Spinal cord (tissue), 10 donors: ENCODE results near the gene ASH1L. TPM values are rescaled to one million over a fixed set of nuclear protein-coding genes. Genes with fewer than 3 reads are reported as not detected.
"Not testable (repeated sequence)": the region's sequence is repeated elsewhere in the genome, so short reads cannot be mapped to it uniquely, and the experiment has no call there.

Experiments used
- DNase-seq, 6 donors: peaks; one replicate each; pipeline versions ENCODE4 v3.0.0 to v3.0.0-alpha.2; 2013 to 2015; ENCODE audit warnings: low spot score in 6 of 6, low read depth in 4 of 6
- H3K27ac ChIP-seq: one replicate; pipeline ENCODE4 v1.5.1; 2013; ENCODE audit warnings: low read depth, low read length, control low read depth
- H3K27me3 ChIP-seq: one replicate; pipeline ENCODE4 v1.6.1; 2013; ENCODE audit warnings: low read length; ENCODE audit not compliant: control insufficient read depth, insufficient read depth
- H3K36me3 ChIP-seq: one replicate; pipeline ENCODE4 v1.6.1; 2013; ENCODE audit warnings: low read length; ENCODE audit not compliant: control insufficient read depth, insufficient read depth
- H3K4me1 ChIP-seq: one replicate; pipeline ENCODE4 v1.6.1; 2013; ENCODE audit warnings: low read length; ENCODE audit not compliant: control insufficient read depth, insufficient read depth
- H3K4me3 ChIP-seq: one replicate; pipeline ENCODE4 v1.5.1; 2013; ENCODE audit warnings: low read depth, low read length, control low read depth
- H3K9me3 ChIP-seq: one replicate; pipeline ENCODE4 v1.6.1; 2013; ENCODE audit warnings: low read length; ENCODE audit not compliant: control insufficient read depth, insufficient read depth
- WGBS: methylation state at CpG from one replicate; pipeline ENCODE4 v1.1.5; 2013; ENCODE audit warnings: missing lambda C conversion rate; ENCODE audit not compliant: insufficient coverage; 5-methylcytosine and 5-hydroxymethylcytosine counted together
- polyA plus RNA-seq, 2 donors: library from polyadenylated mRNA; unstranded; fragments of 120-200 nt; gene quantifications; one replicate each; pipeline ENCODE4 v1.2.1, GENCODE V29; 2013; ENCODE audit not compliant: insufficient read length in 2 of 2
- small RNA-seq: library from RNA; depleted of rRNA; stranded (forward); fragments of <200 nt; gene quantifications from one replicate; pipeline ENCODE3, GENCODE V24; 2014; ENCODE audit warnings: low replicate concordance
- total RNA-seq, 2 donors: library from RNA; depleted of rRNA in 1 of 2; stranded (reverse); fragments of 120-200 nt in 1 of 2; fragments of >200 nt in 1 of 2; gene quantifications; one replicate each; pipeline versions ENCODE4 v1.2.3 to v1.2.4, GENCODE V29; 2013 to 2014
- donor health status: healthy.

ASH1L gene
- total and polyA plus RNA-seq, 4 donors = 35.9 to 65.9 (median 46.0) TPM

DNA sequence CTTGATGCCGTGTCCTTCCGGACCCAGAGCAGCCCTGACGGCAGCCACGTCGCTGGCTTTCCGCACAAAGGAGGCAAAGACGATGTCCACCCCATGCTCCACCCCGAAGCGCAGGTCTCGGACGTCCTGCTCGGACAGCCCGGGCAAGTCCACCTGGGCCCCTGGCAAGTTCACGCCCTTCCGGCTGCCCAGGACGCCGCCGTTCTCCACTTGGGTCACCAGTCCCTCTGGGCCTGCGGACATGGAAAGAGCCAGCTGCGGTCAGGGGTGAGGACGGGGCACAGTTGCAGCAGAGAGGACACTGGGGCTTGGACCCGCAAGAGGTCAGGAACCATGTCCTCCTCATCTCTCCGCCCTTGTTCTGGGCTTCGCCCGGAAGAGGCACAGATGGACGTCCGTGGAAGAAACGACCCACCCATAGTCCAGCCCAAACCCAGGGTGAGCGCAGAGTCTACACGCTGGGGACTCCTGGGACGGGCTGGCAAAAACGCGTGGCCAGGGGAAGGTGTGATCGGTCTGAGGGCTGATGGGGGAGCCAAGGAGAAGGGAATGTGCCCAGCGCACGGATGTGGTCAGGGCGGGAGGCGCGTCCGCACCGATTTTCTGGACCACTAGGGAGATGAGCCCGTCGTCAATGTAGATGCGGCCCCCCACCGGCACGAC is 268.0 kb downstream of the ASH1L start:
- DNase-seq = no peak
- no peak overlapping the region for H3K27ac ChIP-seq
- no peaks in the 10 kb centered on the region for H3K9me3 ChIP-seq
- WGBS = 35% methylated on average over 40 of the region's 46 CpGs
- peaks cover 42% of the 10 kb centered on the region for H3K27me3 ChIP-seq
- peaks cover 3% of the 10 kb centered on the region for H3K36me3 ChIP-seq
- H3K4me1 ChIP-seq = peaks cover 12% of the 10 kb centered on the region
- no peak overlapping the region for H3K4me3 ChIP-seq

DNA sequence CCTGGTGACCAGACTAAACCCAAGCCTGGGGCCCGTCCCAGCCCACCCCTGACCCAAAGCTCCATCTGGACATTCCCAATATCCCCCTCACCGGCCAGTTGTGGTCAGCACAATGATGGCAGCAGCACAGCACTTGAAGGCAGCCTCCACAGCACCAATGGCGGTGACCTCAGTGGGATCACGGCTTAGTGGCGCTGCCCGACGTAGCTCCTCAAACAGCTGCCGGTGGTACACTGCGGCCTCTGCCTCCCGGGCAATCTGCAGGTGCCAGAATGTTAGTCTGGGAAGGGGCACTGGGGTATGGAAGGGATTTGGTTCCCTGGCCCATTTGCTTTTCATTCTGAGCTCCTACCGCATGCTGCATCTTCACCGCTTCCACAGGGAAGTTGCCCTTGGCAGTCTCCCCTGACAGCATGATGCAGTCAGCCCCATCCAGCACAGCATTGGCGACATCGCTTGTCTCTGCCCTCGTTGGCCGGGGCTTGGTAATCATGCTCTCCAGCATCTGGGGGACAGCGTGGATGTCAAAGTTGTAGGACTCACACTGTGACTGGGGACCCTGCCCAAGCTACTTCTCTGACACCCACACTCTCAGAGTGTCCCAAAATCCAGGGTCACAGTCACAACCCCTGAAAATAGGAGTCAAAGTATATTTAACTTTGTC is 269.4 kb downstream of the ASH1L start:
- H3K27me3 ChIP-seq = peaks cover 42% of the 10 kb centered on the region
- no peaks in the 10 kb centered on the region for H3K9me3 ChIP-seq
- peaks cover 14% of the 10 kb centered on the region for H3K36me3 ChIP-seq
- DNase-seq = no peak
- no peak overlapping the region for H3K27ac ChIP-seq
- peaks cover 12% of the 10 kb centered on the region for H3K4me1 ChIP-seq
- H3K4me3 ChIP-seq = no peak overlapping the region
- 78% methylated on average over 16 of the region's 17 CpGs for WGBS

DNA sequence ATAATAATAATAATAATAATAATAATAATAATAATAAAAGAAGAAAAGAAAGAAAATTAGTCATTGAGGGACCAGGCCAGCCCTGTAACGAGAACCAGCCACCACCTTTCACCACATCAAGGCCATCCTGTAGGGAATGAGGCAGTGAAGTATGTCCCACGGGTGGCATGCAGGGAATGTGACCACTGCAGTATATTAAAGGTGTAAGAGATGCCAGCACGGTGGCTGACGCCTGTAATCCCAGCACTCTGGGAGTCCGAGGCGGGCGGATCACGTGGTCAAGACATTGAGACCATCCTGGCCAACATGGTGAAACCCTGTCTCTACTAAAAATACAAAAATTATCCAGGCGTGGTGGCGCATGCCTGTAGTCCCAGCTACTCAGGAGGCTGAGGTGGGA is 271.6 kb downstream of the ASH1L start:
- not testable (repeated sequence) for DNase-seq, H3K4me3 ChIP-seq, H3K9me3 ChIP-seq, H3K27ac ChIP-seq
- WGBS = 89% methylated on average over 5 of the region's 10 CpGs
- Histone ChIP-seq H3K36me3 (peaks cover 31% of the 10 kb centered on the region), H3K4me1 (peaks cover 12% of the 10 kb centered on the region), H3K27me3 (peaks cover 32% of the 10 kb centered on the region)

DNA sequence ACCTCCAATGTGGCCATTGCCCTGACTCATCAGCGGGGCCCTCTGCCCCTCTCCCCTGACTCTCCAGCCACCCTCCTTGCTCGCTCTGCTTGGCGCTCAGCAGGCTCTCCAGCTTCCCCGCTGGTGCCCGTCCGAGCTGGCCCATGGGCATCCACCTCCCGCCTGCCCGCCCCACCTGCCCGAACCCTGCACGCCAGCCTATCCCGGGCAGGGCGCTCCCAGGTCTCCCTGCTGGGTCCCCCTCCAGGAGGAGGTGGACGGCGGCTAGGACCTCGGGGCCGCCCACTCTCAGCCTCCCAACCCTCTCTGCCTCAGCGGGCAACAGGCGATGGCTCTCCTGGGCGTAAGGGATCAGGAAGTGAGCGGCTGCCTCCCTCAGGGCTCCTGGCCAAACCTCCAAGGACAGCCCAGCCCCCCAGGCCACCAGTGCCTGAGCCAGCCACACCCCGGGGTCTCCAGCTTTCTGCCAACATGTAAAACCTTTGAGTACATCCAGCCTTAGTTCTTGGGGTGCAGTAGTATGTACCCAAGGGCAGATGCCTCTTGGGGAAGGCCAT is 274.5 kb downstream of the ASH1L start:
- Histone ChIP-seq H3K27ac (no peak overlapping the region), H3K9me3 (no peaks in the 10 kb centered on the region), H3K4me1 (no peaks in the 10 kb centered on the region), H3K4me3 (no peak overlapping the region), H3K36me3 (peaks cover 55% of the 10 kb centered on the region), H3K27me3 (peaks cover 4% of the 10 kb centered on the region)
- WGBS = 95% methylated on average over 12 of the region's 21 CpGs
- DNase-seq = no peak

DNA sequence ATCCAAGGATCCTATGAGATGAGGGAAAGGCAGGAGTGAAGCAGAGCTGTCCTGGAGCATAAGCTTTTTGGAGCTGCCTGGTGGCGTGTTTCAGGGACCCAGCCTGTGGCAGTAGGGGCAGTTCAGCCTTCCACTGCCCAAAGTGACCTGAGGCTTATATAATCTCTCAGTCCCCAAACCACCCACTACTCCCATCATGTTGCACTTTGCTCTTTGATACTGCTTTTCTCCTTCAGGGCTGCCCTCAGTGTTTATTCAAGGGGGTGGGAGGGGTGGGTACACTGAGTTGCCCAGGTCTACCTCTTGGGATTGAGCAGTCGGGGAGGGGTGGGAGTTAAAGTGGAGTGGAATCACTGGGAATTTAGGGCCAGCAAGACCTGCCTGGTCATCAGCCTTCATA is 276.1 kb downstream of the ASH1L start:
- Histone ChIP-seq H3K27me3 (no peaks in the 10 kb centered on the region), H3K4me1 (no peaks in the 10 kb centered on the region), H3K27ac (no peak overlapping the region), H3K4me3 (no peak overlapping the region), H3K9me3 (no peaks in the 10 kb centered on the region), H3K36me3 (peaks cover 61% of the 10 kb centered on the region)
- DNase-seq = no peak
- 83% methylated on average over 2 of the region's 2 CpGs for WGBS

DNA sequence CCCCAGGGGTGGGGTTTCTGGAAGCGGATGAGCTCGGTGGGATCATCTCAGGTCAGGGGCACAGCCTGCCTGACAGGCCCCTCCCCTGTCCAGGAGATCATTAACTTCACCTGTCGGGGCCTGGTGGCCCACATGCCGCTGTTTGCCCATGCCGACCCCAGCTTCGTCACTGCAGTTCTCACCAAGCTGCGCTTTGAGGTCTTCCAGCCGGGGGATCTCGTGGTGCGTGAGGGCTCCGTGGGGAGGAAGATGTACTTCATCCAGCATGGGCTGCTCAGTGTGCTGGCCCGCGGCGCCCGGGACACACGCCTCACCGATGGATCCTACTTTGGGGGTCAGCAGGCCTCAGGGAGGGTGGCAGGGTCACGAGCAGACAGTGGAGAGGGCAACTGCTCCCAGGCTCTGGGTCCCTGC is 277.0 kb downstream of the ASH1L start:
- no peaks in the 10 kb centered on the region for H3K9me3 ChIP-seq
- 93% methylated on average over 18 of the region's 18 CpGs for WGBS
- peaks cover 61% of the 10 kb centered on the region for H3K36me3 ChIP-seq

More for the DNA sequence above, 277.0 kb downstream of the ASH1L start:
- no peak overlapping the region for H3K27ac ChIP-seq
- H3K27me3 ChIP-seq = no peaks in the 10 kb centered on the region
- no peaks in the 10 kb centered on the region for H3K4me1 ChIP-seq
- no peak for DNase-seq
- H3K4me3 ChIP-seq = no peak overlapping the region

Small RNA genes lying within 50 kb of the gene (small RNA-seq; reads per million reads assigned to genes)
- gene AL353807.4 (not detected), gene RNU6-106P (not detected), gene RNU6-1297P (not detected)

Other genes starting within 250 kb of the ASH1L start
- 10 to 100 TPM; 28.4 to 35.1 TPM for gene RUSC1, start 241.9 kb downstream of the ASH1L start, total RNA-seq
- gene RUSC1, start 241.9 kb downstream of the ASH1L start, polyA plus RNA-seq = 100 to 1,000 TPM; 121 to 129 TPM
- 10 to 100 TPM; 26.9 to 42.5 TPM for gene MSTO1, start 47.4 kb upstream of the ASH1L start, total RNA-seq
- 10 to 100 TPM; 68.9 to 98.3 TPM for gene MSTO1, start 47.4 kb upstream of the ASH1L start, polyA plus RNA-seq
- 100 to 1,000 TPM; 108 to 267 TPM for gene YY1AP1, start 126.0 kb upstream of the ASH1L start, total RNA-seq
- gene YY1AP1, start 126.0 kb upstream of the ASH1L start, polyA plus RNA-seq = 10 to 100 TPM; 79.6 to 86.1 TPM
- gene DAP3, start 126.3 kb upstream of the ASH1L start, total RNA-seq = 10 to 100 TPM; 50.9 to 54.1 TPM
- gene DAP3, start 126.3 kb upstream of the ASH1L start, polyA plus RNA-seq = 100 to 1,000 TPM in 1 of 2 donors, 10 to 100 TPM in 1; 98.9 to 114 TPM